Fibroblast of skin of left biceps (primary cell): Measurements from ENCODE around the gene KCNH3.
"Not testable (repeated sequence)": the region's sequence is repeated elsewhere in the genome, so short reads cannot be mapped to it uniquely, and the experiment has no call there.

Source experiments
- DNase-seq, 2 experiments: peaks; one replicate each; pipeline ENCODE4 v3.0.0-alpha.2; 2013; ENCODE audit warnings: low read depth in 2 of 2

The KCNH3 gene

GRCh38 chr12:49538510-49539403 is at the start of gene KCNH3:
TSS of gene KCNH3 (plus strand) at chr12:49539030. CDS start at chr12:49539417, 387 bp downstream.
- DNase-seq = peak; percentile 15 to 19

GRCh38 chr12:49489154-49489553 is 49.7 kb upstream of the KCNH3 start:
- DNase-seq = no peak

GRCh38 chr12:49489720-49490119 is 49.1 kb upstream of the KCNH3 start:
- no peak for DNase-seq

- DNase-seq = no peak
Measured at GRCh38 chr12:49491823-49492222, 47.0 kb upstream of the KCNH3 start.

- DNase-seq = no peak
Measured at GRCh38 chr12:49493900-49494299, 44.9 kb upstream of the KCNH3 start.

- no peak for DNase-seq
Measured at GRCh38 chr12:49496417-49497360, 42.1 kb upstream of the KCNH3 start.

- no peak for DNase-seq
Measured at GRCh38 chr12:49501895-49502294, 36.9 kb upstream of the KCNH3 start.

GRCh38 chr12:49502590-49502989 is 36.2 kb upstream of the KCNH3 start:
- DNase-seq = no peak

GRCh38 chr12:49503674-49504180 is 35.1 kb upstream of the KCNH3 start:
- no peak for DNase-seq

- no peak for DNase-seq
Measured at GRCh38 chr12:49505672-49506071, 33.2 kb upstream of the KCNH3 start.

- DNase-seq = peak; percentile 68 to 73
Measured at GRCh38 chr12:49507139-49507538, 31.7 kb upstream of the KCNH3 start.

GRCh38 chr12:49509681-49510080 is 29.1 kb upstream of the KCNH3 start:
- not testable (repeated sequence) for DNase-seq

GRCh38 chr12:49511410-49511809 is 27.4 kb upstream of the KCNH3 start:
- DNase-seq = no peak

GRCh38 chr12:49512546-49512945 is 26.3 kb upstream of the KCNH3 start:
- DNase-seq = no peak

GRCh38 chr12:49515266-49515665 is 23.6 kb upstream of the KCNH3 start:
- peak; percentile 26 to 30 for DNase-seq

GRCh38 chr12:49518914-49519573 is 19.8 kb upstream of the KCNH3 start:
- no peak for DNase-seq

GRCh38 chr12:49519574-49519936 is 19.3 kb upstream of the KCNH3 start:
- no peak for DNase-seq

- DNase-seq = no peak
Measured at GRCh38 chr12:49521389-49521788, 17.4 kb upstream of the KCNH3 start.

GRCh38 chr12:49524660-49525324 is 14.0 kb upstream of the KCNH3 start:
- DNase-seq = no peak

- no peak for DNase-seq
Measured at GRCh38 chr12:49525942-49526341, 12.9 kb upstream of the KCNH3 start.
